HG02678 (cell line): ENCODE measurements around the gene PJA1.

Source experiments
- ATAC-seq: cut with Tn5 transposase; IDR thresholded peaks from one replicate; pipeline ENCODE4 v1.9.1; 2021; ENCODE audit warnings: mild to moderate bottlenecking, moderate library complexity; ENCODE audit not compliant: unreplicated experiment

Gene PJA1

DNA sequence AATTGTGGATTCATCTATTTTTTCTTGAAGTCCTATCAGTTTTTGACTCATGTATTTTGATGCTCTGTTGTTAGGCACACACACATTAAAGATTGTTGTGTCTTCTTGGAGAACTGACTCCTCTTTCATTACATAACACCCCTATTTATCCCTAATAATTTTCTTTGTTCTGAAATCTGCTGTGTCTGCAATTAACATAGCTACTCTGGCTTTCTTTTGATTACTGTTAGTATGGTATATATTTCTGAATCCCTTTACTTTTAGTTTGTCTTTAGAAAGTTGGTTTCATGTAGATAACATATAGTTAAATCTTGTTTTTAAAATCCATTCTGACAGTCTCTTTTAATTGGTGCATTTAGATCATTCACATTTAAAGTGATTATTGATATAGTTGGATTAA lies 5.1 kb upstream of the PJA1 start:
- ATAC-seq: no peak

DNA sequence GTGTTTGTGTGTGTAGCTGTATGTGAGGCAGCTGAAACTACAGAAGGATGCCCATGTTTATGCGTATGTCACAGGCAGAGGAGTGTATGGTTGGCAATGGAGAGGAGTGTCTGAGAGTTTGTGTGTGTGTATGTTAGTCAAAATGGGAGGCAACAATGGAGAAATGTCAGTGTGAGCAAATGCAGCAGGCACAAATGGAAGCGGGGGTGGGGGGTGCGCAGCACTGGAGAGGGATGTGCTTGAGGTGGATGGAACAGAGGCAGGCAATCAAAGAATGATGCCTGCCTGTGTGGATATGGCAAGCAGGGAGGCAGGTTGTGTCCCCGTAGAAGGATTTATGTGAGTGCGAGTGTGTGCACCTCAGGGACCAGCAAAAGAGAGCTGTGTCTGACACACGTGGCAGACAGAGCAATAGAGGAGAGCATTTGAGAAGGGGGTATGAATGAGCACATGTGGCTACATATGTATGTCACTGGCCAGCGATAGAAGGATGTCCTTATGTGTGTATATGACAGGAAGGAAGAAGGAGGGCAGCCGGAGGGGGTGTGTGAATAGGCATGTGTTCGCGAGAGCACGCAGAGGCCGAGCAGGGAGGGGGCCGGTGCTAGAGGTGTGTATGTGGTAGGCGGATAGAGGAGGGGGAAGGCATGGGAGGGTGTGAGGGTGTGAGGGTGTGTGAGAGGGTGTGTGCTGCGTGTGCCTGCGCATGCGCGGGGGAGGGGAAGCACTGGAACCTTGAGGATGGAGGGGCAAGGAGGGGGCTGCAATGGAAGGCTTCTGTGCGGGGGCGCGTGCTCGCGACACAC lies 1.1 kb downstream of the PJA1 start:
- no peak for ATAC-seq

DNA sequence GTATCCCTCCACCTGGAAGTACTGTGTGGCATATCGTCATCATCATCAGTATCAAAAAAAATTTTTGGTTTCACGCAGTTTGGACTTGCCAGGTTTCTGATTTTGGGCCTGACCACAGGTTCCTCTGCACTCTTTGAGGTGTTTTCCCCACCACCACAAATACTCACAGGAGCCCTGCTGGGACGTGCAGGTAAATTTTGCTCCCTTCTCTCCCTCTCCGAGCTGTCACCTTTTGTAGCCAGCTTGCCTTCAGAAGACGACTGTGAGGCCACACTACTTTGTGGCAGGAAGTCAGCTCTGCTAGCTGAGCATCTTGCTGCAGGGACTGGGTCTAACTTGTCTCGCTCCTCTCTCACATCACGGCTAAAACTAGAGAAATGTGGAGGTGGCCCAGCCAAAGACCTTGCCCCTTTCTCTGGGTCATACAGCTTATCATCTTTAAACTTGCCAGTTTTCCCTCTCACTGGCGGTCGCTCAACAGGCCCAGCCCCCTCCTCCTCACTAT lies 2.8 kb downstream of the PJA1 start:
- no peak for ATAC-seq

DNA sequence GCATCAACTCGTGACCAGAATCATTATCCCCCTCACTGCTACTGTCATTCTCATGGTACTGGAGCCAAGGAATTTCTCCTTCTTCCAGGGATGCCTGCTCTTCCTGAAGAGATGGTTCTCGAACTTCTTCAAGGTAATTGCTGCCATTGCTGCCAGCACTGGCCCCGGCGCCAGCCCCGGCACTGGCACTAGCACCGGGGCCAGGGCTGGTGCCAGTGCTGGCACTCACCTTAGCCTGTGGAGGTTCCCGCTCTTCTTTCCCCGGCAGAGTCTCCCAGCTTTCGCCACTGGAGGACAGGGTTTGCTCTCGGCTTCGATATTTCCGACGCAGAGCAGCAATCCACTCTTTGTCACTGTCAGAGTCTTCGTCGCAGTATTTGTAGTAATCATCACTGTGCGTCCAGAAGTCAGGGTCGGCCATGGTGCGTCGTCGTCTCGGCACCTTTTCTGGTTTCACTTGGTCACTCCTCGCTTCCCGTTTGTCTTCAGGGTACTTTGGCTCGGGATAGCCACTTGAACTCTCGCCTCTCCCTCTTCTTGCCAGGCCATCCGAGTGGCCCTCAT lies 3.4 kb downstream of the PJA1 start:
- no peak for ATAC-seq

DNA sequence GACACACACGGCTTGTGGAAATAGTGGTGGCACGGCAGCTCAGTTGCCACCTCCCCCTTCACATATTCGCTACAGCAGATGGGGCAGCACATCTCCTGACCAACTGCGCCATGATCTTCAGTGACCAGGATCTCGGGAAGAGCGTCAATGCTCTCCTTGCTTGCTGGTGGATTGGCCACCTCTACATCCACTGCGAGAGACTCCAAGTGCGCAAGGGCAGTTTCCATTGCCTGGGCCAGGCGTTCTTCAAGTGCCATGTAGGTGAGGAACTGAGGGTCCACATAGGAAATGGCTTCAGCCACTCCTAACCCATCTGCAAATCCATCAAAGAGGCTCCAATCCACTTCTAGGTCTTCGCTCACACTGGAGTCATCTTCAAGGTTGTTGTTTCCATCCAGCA lies 3.9 kb downstream of the PJA1 start:
- no peak for ATAC-seq

DNA sequence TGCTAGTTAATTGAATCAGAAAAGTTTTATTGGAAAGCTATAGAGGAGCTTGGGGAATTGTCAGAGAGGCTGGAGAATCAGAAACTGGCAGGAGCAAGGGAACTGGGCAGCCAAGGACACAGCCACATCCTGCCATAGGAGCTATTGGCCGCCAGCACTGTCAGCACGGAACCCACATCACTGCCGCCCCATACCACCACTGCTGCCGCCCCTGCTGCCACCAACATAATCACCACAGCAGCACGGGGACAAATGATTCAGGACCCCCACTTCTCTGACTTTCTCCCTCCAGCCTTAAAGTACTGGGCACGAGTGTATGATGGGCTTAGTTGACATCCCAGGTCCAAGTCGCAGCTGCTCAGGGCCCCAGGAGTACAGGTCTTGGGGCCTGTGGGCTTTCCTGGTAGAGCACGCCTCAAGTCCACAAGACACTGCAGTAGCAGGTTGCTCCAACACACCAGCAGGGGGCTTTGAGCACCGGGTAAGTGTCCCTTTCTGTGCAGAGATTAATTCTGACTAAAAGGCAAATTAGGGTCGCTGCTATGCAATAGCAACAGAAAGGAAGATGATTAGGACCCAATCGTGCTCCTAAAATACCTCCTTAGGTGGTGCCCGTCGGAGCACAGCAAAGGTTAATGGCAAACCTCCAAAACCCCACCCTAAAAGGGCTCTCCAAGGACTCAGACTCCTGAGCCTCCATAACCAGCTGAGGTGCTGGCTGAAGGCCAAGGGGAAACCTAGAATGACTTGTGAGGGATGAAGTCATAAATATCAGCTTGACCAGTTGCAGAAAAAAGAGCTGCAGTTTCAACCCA lies 6.9 kb downstream of the PJA1 start:
- peak; percentile 91 for ATAC-seq

DNA sequence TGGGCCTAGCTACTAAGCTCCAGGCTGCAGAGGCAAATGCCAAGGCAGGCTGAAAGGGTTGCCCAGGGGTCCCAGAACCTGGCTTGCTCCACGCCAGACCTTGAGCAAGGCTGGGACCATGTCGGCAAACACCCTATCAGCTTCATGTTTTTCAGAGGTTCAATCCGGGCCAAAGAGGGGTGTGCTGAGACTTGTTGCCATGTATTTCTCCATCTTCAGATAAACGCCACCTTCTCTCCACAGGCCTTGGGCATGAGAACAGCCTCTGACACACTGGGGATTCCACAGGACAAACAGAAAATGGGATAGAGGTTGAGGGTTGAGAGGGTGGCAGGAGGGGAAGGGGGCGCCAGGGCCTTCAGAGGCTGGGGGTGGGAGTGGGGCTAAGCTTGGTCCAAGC lies 8.6 kb downstream of the PJA1 start:
- ATAC-seq: no peak

DNA sequence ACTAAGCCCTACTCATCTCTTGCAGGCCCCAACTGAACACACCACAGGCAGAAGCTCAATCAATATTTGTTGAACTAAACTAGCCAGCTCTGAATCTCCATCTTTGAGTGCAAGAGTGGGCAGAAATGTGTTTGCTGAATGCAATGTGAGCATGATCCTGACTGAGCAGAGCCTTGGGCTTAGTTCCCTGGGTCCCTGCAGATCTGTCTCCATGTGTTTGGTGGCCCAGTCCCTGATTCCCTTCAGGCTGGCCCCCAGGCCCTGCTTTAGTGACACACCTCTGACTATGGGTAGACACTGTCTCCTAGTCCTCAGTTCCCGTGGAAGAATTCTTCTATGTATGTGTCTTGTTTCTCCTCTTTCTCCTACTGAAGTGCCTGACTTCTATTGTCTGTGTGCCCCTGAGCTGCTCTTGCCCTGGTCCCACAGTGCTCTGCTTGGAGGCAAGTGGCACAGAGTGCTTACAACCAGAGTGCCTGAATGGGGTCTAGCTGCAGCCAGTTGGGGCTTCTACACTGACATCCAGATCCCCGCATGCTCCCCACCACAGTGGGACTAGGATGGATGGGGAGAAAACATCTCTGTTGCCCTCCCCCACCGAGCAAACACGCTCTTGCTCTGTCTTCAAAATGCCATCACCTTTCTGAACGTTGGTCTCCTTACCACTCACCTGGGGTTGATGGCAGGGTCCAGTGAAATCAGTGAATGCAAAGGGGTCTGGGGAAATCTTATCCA lies 9.3 kb downstream of the PJA1 start:
- no peak for ATAC-seq

DNA sequence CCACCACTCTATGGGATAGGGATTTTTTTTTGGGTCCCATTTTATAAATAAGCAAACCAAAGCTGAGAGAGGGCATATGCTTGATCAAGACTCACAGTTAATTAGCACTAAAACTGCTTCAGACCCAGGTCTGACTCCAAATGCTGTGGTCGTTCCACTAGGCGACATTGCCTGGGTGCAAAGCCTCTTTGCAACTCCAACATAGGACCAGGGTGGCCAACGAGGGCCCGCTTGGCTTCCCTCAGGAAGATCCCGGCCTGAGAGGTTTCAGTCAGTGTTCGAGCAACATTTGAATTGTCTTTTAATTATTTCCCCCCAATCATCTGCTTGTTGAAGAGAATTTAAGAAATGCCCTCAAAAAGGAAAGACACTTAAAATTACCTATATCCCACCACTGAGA lies 11.2 kb downstream of the PJA1 start:
- no peak for ATAC-seq

DNA sequence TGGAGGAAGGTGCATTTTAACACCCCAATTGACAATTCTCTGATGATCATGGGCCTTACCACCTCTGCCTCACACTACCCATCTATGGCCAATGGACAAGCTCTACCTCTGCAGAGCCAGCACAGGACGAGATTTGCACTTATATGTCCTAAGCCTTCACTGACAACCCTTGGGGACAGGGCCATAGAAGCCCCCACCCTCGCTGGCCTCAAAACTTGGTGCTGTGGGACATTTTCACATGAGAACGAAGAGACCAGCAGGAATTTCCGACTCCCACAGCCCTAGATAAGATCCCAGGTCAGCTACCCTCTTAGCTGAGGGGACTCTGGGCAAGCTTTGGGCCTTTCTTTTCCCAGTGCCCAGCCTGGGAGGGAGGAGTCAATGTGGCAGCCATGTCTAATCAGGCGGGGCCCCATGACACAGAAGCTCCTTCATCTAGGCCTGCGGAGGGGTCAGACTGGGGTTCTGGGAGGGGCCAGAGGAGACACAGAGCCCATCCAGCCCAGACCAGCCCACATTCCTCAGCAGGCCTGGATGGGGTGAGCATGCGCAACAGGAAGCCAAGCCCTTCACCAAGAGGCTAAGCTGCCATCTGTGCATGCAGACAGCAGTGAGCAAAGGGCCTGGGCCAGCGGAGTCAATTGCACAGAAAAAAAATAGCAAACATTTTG lies 12.1 kb downstream of the PJA1 start:
- ATAC-seq: no peak

DNA sequence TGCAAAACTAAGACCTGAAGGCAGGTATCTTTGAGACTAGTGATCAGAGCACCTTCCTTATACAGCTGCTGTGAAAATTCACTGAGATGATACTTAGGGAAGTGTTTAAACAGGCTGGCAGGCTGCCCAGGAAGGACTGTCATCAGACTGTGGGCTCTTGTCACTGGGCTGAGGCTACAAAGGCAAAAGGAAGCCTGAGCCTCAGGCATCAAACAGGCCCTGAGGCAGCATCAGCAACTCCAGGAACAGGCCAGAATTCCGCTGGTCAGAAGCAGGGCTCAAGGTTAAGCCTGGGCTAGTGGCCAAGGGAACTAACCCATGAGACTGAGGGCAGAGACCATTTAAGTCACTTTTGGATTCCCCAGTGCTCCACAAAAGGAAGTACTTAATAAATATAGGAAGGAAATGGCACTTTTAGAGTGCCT lies 12.8 kb downstream of the PJA1 start:
- ATAC-seq: no peak

DNA sequence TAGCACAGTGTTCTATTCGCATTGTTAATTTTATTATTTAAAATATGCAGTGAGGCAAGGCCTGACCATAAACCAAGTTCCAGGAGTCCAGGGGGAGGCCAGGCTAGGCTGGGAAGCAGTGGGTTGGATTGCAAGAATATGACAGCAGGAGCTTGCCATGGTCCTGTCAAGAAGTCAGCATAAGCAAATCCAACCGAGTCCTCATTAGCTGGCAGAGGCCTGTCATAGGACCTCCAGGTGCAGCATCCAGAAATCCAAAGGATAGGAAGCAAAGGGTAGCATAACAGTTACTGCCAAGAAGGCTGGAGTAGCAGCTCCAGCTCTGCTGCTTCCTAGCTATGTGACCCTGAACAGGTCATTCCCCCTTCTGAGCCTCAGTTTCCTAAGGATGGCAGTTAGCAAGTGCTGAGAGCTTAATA lies 13.4 kb downstream of the PJA1 start:
- no peak for ATAC-seq

DNA sequence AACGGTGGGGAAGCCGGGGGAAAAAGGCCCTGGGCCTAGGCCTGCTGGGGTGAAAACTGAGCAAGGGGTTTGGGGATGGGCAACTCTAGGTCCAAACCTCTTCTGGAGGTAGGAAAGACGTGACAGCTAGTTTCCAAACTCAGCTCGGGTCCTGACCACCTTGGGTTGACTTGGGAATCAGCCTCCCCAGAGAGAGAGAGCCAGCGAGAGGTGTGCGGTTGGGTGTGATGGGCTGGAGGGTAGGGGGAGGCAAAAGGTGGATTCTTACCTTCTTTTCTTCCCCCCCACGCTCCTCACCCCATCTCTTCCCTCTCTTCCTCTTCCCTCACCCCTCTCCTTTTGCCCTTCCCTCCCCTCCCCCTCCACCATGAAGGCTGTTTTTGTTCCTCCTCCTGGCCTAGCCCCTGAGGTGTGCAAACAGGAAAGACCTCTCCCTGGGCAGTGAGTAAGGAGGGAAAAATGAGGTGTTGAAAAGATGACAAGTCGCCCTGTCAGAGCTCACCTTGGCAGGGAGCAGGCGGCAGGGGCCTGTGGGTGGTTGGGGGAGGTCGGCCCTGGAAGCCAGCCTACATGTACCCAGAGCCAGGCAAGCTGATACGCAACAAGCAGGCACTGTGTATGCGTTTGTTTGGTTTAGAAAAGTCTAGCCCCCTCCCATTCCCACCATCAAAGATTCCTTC lies 14.8 kb downstream of the PJA1 start:
- no peak for ATAC-seq

DNA sequence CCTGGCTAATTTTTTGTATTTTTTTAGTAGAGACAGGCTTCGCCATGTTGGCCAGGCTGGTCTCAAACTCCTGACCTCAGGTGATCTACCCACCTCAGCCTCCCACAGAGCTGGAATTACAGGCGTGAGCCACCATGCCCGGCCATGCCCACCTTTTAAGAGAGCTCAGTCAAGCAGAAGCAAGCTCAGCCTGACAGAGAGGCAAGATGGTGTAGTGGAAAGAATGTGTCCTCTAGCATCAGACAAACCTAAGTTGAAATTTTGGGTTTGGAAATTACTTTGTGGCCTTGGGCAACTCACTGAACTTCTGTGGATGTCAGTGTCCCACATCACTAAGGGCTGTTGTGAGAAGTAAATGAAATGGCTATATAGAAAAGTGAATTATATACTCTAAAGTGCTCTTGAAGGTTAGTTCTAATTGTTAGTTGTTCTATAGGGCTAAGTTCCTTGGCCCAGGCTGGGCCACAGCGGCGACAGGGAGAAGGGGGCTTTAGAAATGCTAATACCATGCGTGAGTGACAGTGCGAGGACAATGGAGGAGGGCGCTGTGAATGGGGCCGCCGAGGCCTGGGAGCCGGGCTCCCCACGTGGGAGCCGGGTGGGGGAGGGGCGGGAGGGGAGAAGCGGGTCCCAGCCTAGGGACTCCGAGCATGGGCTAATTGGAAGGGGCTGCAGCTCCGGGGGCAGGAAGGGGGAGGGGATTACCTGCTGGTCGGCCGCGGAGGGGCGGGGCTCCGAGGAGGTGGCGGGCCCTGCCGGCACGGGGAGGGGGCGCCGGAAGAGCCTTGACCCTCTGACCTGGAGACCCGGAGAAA lies 15.6 kb downstream of the PJA1 start:
- ATAC-seq: no peak

DNA sequence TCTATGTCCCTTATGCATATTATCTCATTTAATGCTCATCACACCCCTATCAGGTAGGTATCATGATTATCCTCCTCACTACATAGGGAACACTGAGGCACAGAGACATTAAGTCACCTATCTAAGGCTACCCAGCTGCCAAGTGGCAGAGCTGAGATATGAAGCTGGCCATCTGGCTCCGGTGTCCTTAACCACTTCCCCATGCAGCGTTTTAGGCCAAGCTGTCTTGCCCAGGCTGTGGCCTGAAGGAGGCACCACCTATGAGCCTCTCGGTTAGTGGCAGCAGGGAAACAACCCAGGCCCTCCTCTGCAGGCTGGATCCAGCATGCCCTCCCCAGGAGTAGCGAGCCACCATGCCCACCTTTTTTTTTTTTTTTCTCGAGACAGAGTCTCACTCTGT lies 16.3 kb downstream of the PJA1 start:
- ATAC-seq: no peak

DNA sequence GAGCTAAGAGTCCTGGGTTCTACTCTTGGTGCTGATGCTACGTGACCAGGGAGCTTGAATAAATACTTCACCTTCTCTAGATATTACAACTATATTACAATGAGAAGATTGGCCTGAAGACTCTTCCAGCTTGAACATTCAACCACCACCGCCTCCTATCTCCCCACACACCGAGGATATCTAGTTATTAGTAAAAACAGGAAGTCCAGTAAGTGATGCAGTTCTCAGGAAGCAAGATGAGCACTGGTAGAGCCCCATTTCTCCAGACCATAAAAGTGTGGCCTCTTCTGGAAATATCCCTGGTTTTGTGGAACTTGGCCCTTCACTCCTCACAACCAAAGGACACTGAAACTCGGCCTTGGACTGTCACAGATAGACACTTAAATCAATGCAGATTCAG lies 18.5 kb downstream of the PJA1 start:
- no peak for ATAC-seq

DNA sequence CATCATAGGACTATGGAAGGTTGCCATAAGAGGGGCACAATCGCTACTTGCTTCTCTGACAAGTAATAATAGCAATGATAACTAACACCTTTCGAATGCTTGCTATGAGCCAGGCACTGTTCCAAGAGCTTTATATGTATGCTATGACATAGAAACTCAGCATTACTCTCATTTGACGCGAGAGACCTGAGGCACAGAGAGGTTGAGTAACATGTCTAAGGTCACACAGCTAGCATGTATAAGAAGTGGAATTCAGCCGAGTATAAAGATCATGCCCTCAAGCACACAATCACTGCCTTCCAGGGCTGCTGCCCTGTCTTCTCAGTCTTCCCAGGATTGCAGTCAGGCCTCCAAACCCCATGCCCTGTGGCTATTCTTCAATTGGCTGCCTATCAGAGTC lies 19.5 kb downstream of the PJA1 start:
- no peak for ATAC-seq

DNA sequence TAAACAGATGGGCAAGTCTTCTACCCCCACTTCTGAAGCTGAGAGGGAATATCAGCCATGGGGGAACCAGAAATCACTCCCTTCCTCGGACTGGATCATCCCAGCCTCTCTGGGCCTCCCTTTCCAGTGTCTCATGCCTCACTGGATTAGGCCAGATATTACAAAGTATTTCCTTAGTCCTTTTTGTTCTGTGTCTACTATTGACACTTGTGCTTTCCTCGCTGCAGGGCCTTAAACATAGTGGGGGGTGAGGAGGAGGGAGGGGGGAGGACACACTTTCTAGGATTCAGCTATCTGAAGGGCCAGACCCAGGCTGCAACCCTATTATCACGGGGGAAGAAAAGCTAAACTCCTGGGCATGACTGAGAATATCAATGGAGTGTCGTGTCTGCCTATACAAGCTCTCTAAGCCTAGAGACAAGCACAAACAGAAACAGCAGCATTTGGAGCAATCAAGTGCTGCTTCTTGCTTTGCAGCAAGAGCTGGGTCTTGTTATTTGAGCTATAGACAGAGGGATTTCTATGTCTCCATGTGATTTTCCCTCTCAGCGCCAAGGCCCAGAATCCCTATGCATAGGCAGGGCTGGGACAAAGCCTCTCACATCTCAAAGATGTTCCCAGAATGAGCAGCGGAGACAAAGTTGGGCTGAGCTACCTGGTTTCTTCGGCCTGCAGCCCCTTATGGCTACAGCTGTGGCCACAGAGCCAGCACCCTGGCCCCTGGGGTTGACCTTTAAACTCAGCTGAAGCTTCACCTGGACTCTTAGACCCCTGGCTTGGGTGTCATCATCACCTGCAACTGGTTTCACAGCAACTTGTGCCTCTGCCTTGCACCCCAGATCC lies 20.2 kb downstream of the PJA1 start:
- no peak for ATAC-seq
